Astrocyte (in vitro differentiated cells and primary cell): ENCODE results near the gene TUBB4B.

ENCODE experiments used
- CTCF ChIP-seq: IDR thresholded peaks from 2 replicates; pipeline ENCODE4 v1.5.1; 2011; ENCODE audit warnings: low read depth, mild to moderate bottlenecking, inconsistent platforms, low read length, moderate library complexity; ENCODE audit not compliant: insufficient read depth
- EZH2 ChIP-seq: IDR thresholded peaks from 2 replicates; pipeline ENCODE4 v1.6.1; 2012; ENCODE audit warnings: mild to moderate bottlenecking, low read length, inconsistent platforms; ENCODE audit not compliant: insufficient read depth

GRCh38 chr9:137230705-137231371 is 10.2 kb upstream of the TUBB4B start, which contains the start of gene SLC34A3:
- TF ChIP-seq CTCF (no peak), EZH2 (no peak)
